Measurements from ENCODE around the gene CHRM5.

- TF ChIP-seq CTCF (IDR thresholded peaks at IDR 0.05) (no peak), POLR2A (IDR thresholded peaks at IDR 0.05) (no peak)
Observed at GRCh38 chr15:34076785-34077184, 108.5 kb downstream of the CHRM5 start.
